Endothelial cell of umbilical vein (primary cell): ENCODE measurements around the gene AP2A2. TPM values are rescaled to one million over a fixed set of nuclear protein-coding genes. Genes with fewer than 3 reads are reported as not detected.

ENCODE experiments used
- BruUV-seq: library from RNA; stranded (reverse); fragments of 400-500 nt; replicated peaks from 2 replicates; lab custom pipeline; 2021; lab: Mats Ljungman, UMichigan
- CTCF ChIA-PET: fragments of 300-600, 350-600 bp; sonication (Branson Sonifier 250); formaldehyde crosslinking; loops from one replicate; lab custom pipeline; 2021; ENCODE audit warnings: antibody characterized with exemption, inconsistent platforms; lab: Charles Lee
- POLR2A ChIA-PET: fragments of 300-600, 350-600 bp; sonication (Branson Sonifier 250); formaldehyde crosslinking; loops from one replicate; lab custom pipeline; 2021; ENCODE audit warnings: antibody characterized with exemption, inconsistent platforms; lab: Charles Lee
- DNase-seq: peaks from one replicate; pipeline ENCODE4 v3.0.0-alpha.2; 2011; ENCODE audit warnings: low read depth, low spot score
- FAIRE-seq: peaks from 2 replicates; lab custom pipeline; 2011; peaks lifted over from hg19 to GRCh38; lab: Jason Lieb, UNC
- H2AFZ ChIP-seq: 2 replicates; pipeline ENCODE4 v1.6.0; 2012; ENCODE audit warnings: low read depth, low read length, control low read depth, inconsistent platforms
- H3K27ac ChIP-seq: 2 replicates; pipeline ENCODE4 v1.5.1; 2011; ENCODE audit warnings: low read depth, mild to moderate bottlenecking, control low read depth, low read length, moderate library complexity; ENCODE audit not compliant: insufficient read depth
- H3K27me3 ChIP-seq, 2 experiments: 2 replicates each; pipeline versions ENCODE4 v1.6.0 to v1.6.1; 2011; ENCODE audit warnings: low read length in 2 of 2, mixed read lengths in 1 of 2; ENCODE audit not compliant: control insufficient read depth in 2 of 2, insufficient read depth in 2 of 2
- H3K36me3 ChIP-seq, 2 experiments: 2 replicates in 1 of 2; 3 replicates in 1 of 2; pipeline ENCODE4 v1.5.1; 2011; ENCODE audit warnings: low read length in 2 of 2, mild to moderate bottlenecking in 1 of 2, moderate library complexity in 1 of 2; ENCODE audit not compliant: control insufficient read depth in 2 of 2, insufficient read depth in 2 of 2; ENCODE audit errors: extremely low read depth in 1 of 2
- H3K4me1 ChIP-seq: 3 replicates; pipeline ENCODE4 v1.5.1; 2011; ENCODE audit warnings: mild to moderate bottlenecking, low read length; ENCODE audit not compliant: control insufficient read depth, insufficient read depth; ENCODE audit errors: extremely low read depth
- H3K4me2 ChIP-seq: 2 replicates; pipeline ENCODE4 v1.6.1; 2011; ENCODE audit warnings: low read length, control low read depth, mixed read lengths; ENCODE audit not compliant: insufficient read depth
- H3K4me3 ChIP-seq, 3 experiments: fragments of 200-600 bp in 1 of 3; sonication (generic), shearing (Covaris generic) in 1 of 3; replicated peaks in 1 of 3; 2 replicates each; pipeline ENCODE4 v1.5.1; 2011 to 2016; ENCODE audit warnings: control low read depth in 3 of 3, low read length in 3 of 3, mild to moderate bottlenecking in 2 of 3, inconsistent platforms in 1 of 3, low read depth in 1 of 3, moderate library complexity in 1 of 3; ENCODE audit not compliant: insufficient read depth in 1 of 3
- H3K79me2 ChIP-seq: 2 replicates; pipeline ENCODE4 v1.6.0; 2012; ENCODE audit warnings: low read length, inconsistent platforms; ENCODE audit not compliant: control insufficient read depth, insufficient read depth
- H3K9ac ChIP-seq: replicated peaks from 2 replicates; pipeline ENCODE3; 2011; ENCODE audit warnings: low read length, control low read depth; ENCODE audit not compliant: insufficient read depth; ENCODE audit errors: extremely low read depth
- H3K9me1 ChIP-seq: replicated peaks from 3 replicates; pipeline ENCODE4 v1.6.0; 2011; ENCODE audit warnings: mild to moderate bottlenecking, low read length; ENCODE audit not compliant: control insufficient read depth, insufficient read depth; ENCODE audit errors: extremely low read depth
- H3K9me3 ChIP-seq: replicated peaks from 2 replicates; pipeline ENCODE4 v1.5.1; 2012; ENCODE audit warnings: low read length, inconsistent platforms; ENCODE audit not compliant: control insufficient read depth, insufficient read depth
- H4K20me1 ChIP-seq: replicated peaks from 2 replicates; pipeline ENCODE3; 2011; ENCODE audit warnings: mild to moderate bottlenecking, low read length; ENCODE audit not compliant: control insufficient read depth, insufficient read depth; ENCODE audit errors: extremely low read depth
- CTCF ChIP-seq, 2 donors: IDR thresholded peaks; 1 replicate in 1 of 2; 2 replicates in 1 of 2; pipeline ENCODE4 v1.5.1; 2011; ENCODE audit warnings: low read length in 2 of 2, mild to moderate bottlenecking in 2 of 2, moderate library complexity in 2 of 2, control low read depth in 1 of 2, inconsistent platforms in 1 of 2, low read depth in 1 of 2; ENCODE audit not compliant: insufficient read depth in 1 of 2; ENCODE audit errors: extremely low read depth in 1 of 2
- FOS ChIP-seq: IDR thresholded peaks from 2 replicates; pipeline ENCODE4 v1.6.1; 2011; ENCODE audit warnings: mild to moderate bottlenecking, low read length, moderate library complexity, borderline replicate concordance; ENCODE audit not compliant: insufficient read depth
- MYC ChIP-seq: IDR thresholded peaks from one replicate; pipeline ENCODE4 v1.6.1; 2011; ENCODE audit warnings: mild to moderate bottlenecking, low read depth, low read length
- POLR2AphosphoS5 ChIP-seq: IDR thresholded peaks from 2 replicates; pipeline ENCODE4 v1.6.1; 2012; ENCODE audit warnings: low read depth, mild to moderate bottlenecking, control low read depth, low read length, moderate library complexity; ENCODE audit not compliant: insufficient read depth
- dilution Hi-C: fragments of 300-500 bp; cut with MboI; formaldehyde crosslinking; loops from one replicate; pipeline ENCODE4 v1.15.0; 2019; ENCODE audit warnings: low sequenced_read_pairs; ENCODE audit not compliant: extremely low pct_ligation_motif_present
- intact Hi-C: fragments of 100-400 bp; cut with micrococcal nuclease; formaldehyde crosslinking; loops from one replicate; pipeline ENCODE4 v1.10.0; 2022
- polyA plus RNA-seq, 4 experiments: library from polyadenylated mRNA; depleted of rRNA in 3 of 4; stranded (reverse) in 3 of 4; unstranded in 1 of 4; fragments of >200 nt; gene quantifications; 2 replicates each; pipeline versions ENCODE4 v1.2.1 to v1.2.3, GENCODE V29; 2011 to 2012; ENCODE audit warnings: missing spikeins in 1 of 4
- total RNA-seq: library from RNA; stranded (reverse); gene quantifications from 2 replicates; pipeline ENCODE4 v1.2.3, GENCODE V29; 2021

The AP2A2 gene
- total and polyA plus RNA-seq, 2 donors (not counting 3 experiments of a cell fraction or from before 2014, with no cell fraction given), result 89.5 to 92.6 TPM

DNA sequence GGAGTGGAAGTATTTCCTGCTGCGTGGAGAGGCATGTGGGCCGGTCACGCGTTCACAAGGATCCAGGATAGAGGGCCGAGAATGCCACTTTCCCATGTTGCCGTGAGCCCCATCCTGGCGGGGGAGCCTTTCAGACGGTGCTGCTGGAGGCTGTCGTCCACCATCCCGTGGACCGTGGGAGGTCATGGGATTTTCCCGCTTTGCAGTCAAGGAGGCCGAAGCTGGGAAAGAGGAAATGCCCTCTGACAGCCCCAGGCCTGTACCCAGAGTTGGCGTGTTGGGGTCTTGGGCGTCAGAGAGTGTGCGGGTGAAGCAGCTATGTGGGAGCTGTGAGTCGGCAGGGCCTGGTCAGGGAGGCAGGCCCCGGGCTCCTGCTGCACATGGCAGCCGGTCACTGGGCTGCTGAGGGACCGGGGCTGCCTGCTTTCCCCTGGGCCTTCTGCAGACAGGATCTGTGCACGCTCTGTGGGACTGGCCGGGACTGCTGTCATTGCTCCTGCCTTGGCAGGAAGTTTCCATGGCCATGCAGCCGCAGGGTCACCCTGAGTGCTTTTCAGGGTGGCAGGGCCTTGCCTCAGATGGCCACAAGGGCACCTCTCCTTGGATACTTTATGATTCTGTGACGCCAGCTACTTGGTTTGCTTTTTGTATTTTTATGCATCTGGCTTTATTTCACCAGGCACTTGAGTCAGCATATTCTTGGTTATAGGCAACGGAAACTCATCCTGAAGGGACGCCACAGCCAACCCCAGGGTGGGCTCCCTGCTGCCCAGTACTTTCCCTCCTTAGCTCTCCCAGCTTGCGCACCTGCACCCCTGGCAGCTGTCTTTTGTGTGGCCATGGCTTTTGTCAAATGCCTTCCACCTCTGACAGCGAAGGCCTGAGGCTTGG, 52.4 kb downstream of the AP2A2 start:
- peaks cover 5 to 49% of the 10 kb centered on the region in 2 experiments for H3K36me3 ChIP-seq
- intact Hi-C loops, result loop anchor here (5.0 kb wide), 1 partner anchor 131 kb away; no protein-coding TSS in a partner anchor

More for the DNA sequence above, 52.4 kb downstream of the AP2A2 start:
- H3K9me3 ChIP-seq, result no peaks in the 10 kb centered on the region
- H3K9me1 ChIP-seq, result no peaks in the 10 kb centered on the region
- ChIA-PET CTCF (interaction anchor here (1.2 kb wide), 1 partner anchor 130 kb away, joined by 3 read pairs; no protein-coding TSS in a partner anchor), POLR2A (interaction anchor here (0.6 kb wide), 1 partner anchor 1921 kb away, joined by 4 read pairs; no protein-coding TSS in a partner anchor)
- H3K79me2 ChIP-seq, result no peaks in the 10 kb centered on the region
- H3K4me1 ChIP-seq, result no peaks in the 10 kb centered on the region
- no peaks in the 10 kb centered on the region for H4K20me1 ChIP-seq
- no TSS peak for BruUV-seq
- H2AFZ ChIP-seq, result no peak overlapping the region
- DNase-seq (no peak), FAIRE-seq (no peak)
- H3K4me2 ChIP-seq, result no peak overlapping the region
- H3K27me3 ChIP-seq, result no peaks in the 10 kb centered on the region
- no peak overlapping the region for H3K27ac ChIP-seq
- dilution Hi-C loops, result no loop called here
- H3K4me3 ChIP-seq, result no peak overlapping the region
- H3K9ac ChIP-seq, result no peak overlapping the region
- TF ChIP-seq FOS (no peak), CTCF (IDR thresholded peaks at IDR 0.05; ENCODE audit: extremely low read depth in 1 of 2, insufficient read depth in 1 of 2, low read depth in 1 of 2, low read length in 2 of 2) (no peak), POLR2AphosphoS5 (no peak), MYC (no peak)
